ENCODE data around the gene GRK1.
A peak's percentile ranks its signal among the peaks of the same experiment; 100 is the strongest.

Gene GRK1

GRCh38 chr13:113666951-113667701 is at the start of gene GRK1:
Gene GRK1 (plus strand): TSS chr13:113667219. CDS start chr13:113667387, 168 bp downstream.
- H3K9me3 ChIP-seq (ENCODE audit: severe bottlenecking) = no peaks in the 10 kb centered on the region
- no peaks in the 10 kb centered on the region for H3K36me3 ChIP-seq (ENCODE audit: low read depth)
- no peaks in the 10 kb centered on the region for H3K4me1 ChIP-seq (ENCODE audit: insufficient read depth, poor library complexity, severe bottlenecking)
- peaks cover 12% of the 10 kb centered on the region for H3K27me3 ChIP-seq (ENCODE audit: insufficient read depth, poor library complexity, severe bottlenecking)
- no peak for ATAC-seq (ENCODE audit: low read depth)
- H3K4me3 ChIP-seq (ENCODE audit: severe bottlenecking) = no peak within 1 kb of the TSS
- DNase-seq (ENCODE audit: low spot score) = peak; percentile 57
- H3K27ac ChIP-seq (ENCODE audit: poor library complexity, severe bottlenecking) = no peak within 1 kb of the TSS
- TF ChIP-seq, protein P1, sequence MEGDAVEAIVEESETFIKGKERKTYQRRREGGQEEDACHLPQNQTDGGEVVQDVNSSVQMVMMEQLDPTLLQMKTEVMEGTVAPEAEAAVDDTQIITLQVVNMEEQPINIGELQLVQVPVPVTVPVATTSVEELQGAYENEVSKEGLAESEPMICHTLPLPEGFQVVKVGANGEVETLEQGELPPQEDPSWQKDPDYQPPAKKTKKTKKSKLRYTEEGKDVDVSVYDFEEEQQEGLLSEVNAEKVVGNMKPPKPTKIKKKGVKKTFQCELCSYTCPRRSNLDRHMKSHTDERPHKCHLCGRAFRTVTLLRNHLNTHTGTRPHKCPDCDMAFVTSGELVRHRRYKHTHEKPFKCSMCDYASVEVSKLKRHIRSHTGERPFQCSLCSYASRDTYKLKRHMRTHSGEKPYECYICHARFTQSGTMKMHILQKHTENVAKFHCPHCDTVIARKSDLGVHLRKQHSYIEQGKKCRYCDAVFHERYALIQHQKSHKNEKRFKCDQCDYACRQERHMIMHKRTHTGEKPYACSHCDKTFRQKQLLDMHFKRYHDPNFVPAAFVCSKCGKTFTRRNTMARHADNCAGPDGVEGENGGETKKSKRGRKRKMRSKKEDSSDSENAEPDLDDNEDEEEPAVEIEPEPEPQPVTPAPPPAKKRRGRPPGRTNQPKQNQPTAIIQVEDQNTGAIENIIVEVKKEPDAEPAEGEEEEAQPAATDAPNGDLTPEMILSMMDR (IDR thresholded peaks at IDR 0.05; ENCODE audit: poor library complexity, severe bottlenecking) = no peak

- Histone ChIP-seq H3K36me3 (ENCODE audit: low read depth) (peaks cover 56% of the 10 kb centered on the region), H3K4me3 (ENCODE audit: severe bottlenecking) (no peak overlapping the region), H3K9me3 (ENCODE audit: severe bottlenecking) (no peaks in the 10 kb centered on the region), H3K27me3 (ENCODE audit: insufficient read depth, poor library complexity, severe bottlenecking) (no peaks in the 10 kb centered on the region), H3K4me1 (ENCODE audit: insufficient read depth, poor library complexity, severe bottlenecking) (no peaks in the 10 kb centered on the region), H3K27ac (ENCODE audit: poor library complexity, severe bottlenecking) (no peak overlapping the region)
- DNase-seq (ENCODE audit: low spot score) (no peak), ATAC-seq (ENCODE audit: low read depth) (no peak)
- TF ChIP-seq, protein P1 (IDR thresholded peaks at IDR 0.05; ENCODE audit: poor library complexity, severe bottlenecking) = no peak
Observed at GRCh38 chr13:113617961-113618360, 49.1 kb upstream of the GRK1 start.

- no peak overlapping the region for H3K4me3 ChIP-seq (ENCODE audit: severe bottlenecking)
- no peaks in the 10 kb centered on the region for H3K9me3 ChIP-seq (ENCODE audit: severe bottlenecking)
- no peak for ATAC-seq (ENCODE audit: low read depth)
- H3K36me3 ChIP-seq (ENCODE audit: low read depth) = peaks cover 56% of the 10 kb centered on the region
- no peaks in the 10 kb centered on the region for H3K4me1 ChIP-seq (ENCODE audit: insufficient read depth, poor library complexity, severe bottlenecking)
- DNase-seq (ENCODE audit: low spot score) = no peak
- no peaks in the 10 kb centered on the region for H3K27me3 ChIP-seq (ENCODE audit: insufficient read depth, poor library complexity, severe bottlenecking)
- TF ChIP-seq, protein P1 (IDR thresholded peaks at IDR 0.05; ENCODE audit: poor library complexity, severe bottlenecking) = no peak
- H3K27ac ChIP-seq (ENCODE audit: poor library complexity, severe bottlenecking) = no peak overlapping the region
Observed at GRCh38 chr13:113618455-113618854, 48.6 kb upstream of the GRK1 start.

GRCh38 chr13:113620036-113620796 is 46.8 kb upstream of the GRK1 start:
- DNase-seq (ENCODE audit: low spot score) (peak; percentile 40), ATAC-seq (ENCODE audit: low read depth) (no peak)
- Histone ChIP-seq H3K9me3 (ENCODE audit: severe bottlenecking) (no peaks in the 10 kb centered on the region), H3K27me3 (ENCODE audit: insufficient read depth, poor library complexity, severe bottlenecking) (no peaks in the 10 kb centered on the region), H3K4me1 (ENCODE audit: insufficient read depth, poor library complexity, severe bottlenecking) (no peaks in the 10 kb centered on the region), H3K4me3 (ENCODE audit: severe bottlenecking) (no peak overlapping the region), H3K36me3 (ENCODE audit: low read depth) (peaks cover 53% of the 10 kb centered on the region), H3K27ac (ENCODE audit: poor library complexity, severe bottlenecking) (no peak overlapping the region)
- TF ChIP-seq, protein P1 (IDR thresholded peaks at IDR 0.05; ENCODE audit: poor library complexity, severe bottlenecking) = no peak

All from RWPE2 (cell line).